HG03159 (cell line): ENCODE data around the gene STK32C.
"Not testable (repeated sequence)": the region's sequence is repeated elsewhere in the genome, so short reads cannot be mapped to it uniquely, and the experiment has no call there.

Experiments used
- ATAC-seq: cut with Tn5 transposase; IDR thresholded peaks from one replicate; pipeline ENCODE4 v1.9.1; 2021; ENCODE audit warnings: mild to moderate bottlenecking, moderate library complexity; ENCODE audit not compliant: unreplicated experiment

STK32C gene

GRCh38 chr10:132220996-132221395, 86.8 kb downstream of the STK32C start:
- ATAC-seq: not testable (repeated sequence)

GRCh38 chr10:132220061-132220460, 87.7 kb downstream of the STK32C start:
- ATAC-seq: no peak

GRCh38 chr10:132219486-132219885, 88.3 kb downstream of the STK32C start:
- no peak for ATAC-seq

GRCh38 chr10:132216441-132216840, 91.3 kb downstream of the STK32C start:
- not testable (repeated sequence) for ATAC-seq

GRCh38 chr10:132213917-132214316, 93.8 kb downstream of the STK32C start:
- no peak for ATAC-seq

- no peak for ATAC-seq
These were observed 94.9 kb downstream of the STK32C start for GRCh38 chr10:132212816-132213215.

- no peak for ATAC-seq
These were observed 96.5 kb downstream of the STK32C start for GRCh38 chr10:132211246-132211645.

- no peak for ATAC-seq
These were observed 97.0 kb downstream of the STK32C start for GRCh38 chr10:132210766-132211165.

GRCh38 chr10:132209978-132210530, 97.7 kb downstream of the STK32C start:
- ATAC-seq: no peak

- ATAC-seq: no peak
These were observed 98.6 kb downstream of the STK32C start for GRCh38 chr10:132209130-132209529.

- no peak for ATAC-seq
These were observed 99.2 kb downstream of the STK32C start for GRCh38 chr10:132208462-132209050.

GRCh38 chr10:132207536-132208461, 100.0 kb downstream of the STK32C start:
- no peak for ATAC-seq

- no peak for ATAC-seq
These were observed 100.8 kb downstream of the STK32C start for GRCh38 chr10:132206806-132207535.

- ATAC-seq: no peak
These were observed 101.4 kb downstream of the STK32C start for GRCh38 chr10:132206377-132206745.

GRCh38 chr10:132205650-132206376, 101.9 kb downstream of the STK32C start:
- no peak for ATAC-seq

- no peak for ATAC-seq
These were observed 102.8 kb downstream of the STK32C start for GRCh38 chr10:132204781-132205473.

- ATAC-seq: no peak
These were observed 103.5 kb downstream of the STK32C start for GRCh38 chr10:132204078-132204780.

GRCh38 chr10:132203256-132204077, 104.3 kb downstream of the STK32C start:
- no peak for ATAC-seq
